Measurements from ENCODE around the gene ZRANB2.

ZRANB2 gene

GRCh38 chr1:71027991-71028390 lies 52.8 kb downstream of the ZRANB2 start:
- no peak for DNase-seq

DNA sequence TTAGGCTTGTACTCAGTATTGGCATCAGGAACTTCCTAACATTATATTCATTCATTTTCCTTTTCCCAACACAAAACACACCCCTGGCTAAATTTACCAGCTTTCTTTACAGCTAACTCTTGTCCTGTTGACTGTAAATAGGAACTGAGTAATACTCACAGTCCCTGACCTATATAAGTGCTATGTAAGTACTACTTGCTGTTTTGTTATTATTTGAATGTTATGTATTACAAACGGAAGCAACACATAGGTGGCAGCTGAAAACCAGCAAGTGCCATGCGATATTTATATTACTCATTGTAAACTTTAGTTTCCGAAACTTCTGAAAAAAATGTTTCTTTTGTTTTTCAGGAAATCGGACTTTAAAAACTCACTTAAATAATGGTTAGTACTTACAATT lies 54.7 kb downstream of the ZRANB2 start:
- no peak for DNase-seq

DNA sequence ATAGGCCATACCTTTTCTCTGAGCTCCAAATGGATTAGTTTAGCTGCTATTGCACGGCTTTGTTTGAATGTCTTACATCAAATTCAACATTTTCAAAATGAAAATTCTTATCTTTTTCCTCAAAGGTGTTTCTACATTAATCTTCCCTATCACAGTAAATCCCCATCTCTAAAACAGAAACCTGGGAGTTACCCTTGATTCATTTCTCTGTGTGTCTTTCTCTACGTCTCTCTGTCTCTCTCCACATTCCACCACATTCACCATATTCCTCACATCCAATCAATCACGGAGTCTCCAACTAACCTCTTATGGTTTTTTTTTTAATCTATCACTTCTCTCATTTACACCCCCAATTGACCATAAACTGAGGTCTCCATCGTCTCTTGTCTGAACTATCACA lies 57.3 kb downstream of the ZRANB2 start:
- DNase-seq, result no peak

DNA sequence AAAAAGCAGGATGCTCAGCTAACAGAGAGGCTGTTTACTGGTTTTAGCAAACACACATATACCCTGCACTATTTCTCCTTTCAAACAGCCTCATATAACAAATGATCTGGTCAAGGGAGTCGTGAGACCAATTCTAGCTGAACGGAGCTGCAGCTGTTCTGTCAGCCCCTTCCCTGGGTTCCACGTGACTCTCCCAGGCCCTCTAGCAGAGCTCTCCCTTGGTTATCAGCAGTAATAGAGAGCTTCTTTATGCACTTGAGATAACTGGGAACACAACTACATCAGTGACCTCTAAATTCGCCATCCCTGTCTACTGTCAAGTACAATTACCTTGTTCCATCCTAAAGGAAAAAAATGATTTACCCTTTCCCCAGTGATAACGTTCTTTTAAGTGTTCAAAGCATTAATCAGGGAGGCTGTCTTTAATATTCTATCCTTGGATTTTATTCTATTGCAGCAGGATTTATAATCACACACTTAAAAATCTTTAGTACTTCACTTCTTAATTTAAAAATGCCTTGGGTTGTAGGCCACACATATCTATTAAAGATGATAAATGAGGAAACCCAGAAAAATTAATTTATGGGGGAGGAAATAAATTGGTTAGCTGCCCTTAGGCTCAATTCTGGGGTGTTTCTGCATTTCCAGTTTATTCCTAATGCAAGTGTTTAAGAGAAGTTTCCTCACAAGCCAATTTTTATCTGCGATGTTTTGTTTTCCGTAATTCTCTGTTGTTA lies 61.4 kb downstream of the ZRANB2 start:
- no peak for DNase-seq

- DNase-seq, result no peak
These were observed 62.0 kb downstream of the ZRANB2 start for GRCh38 chr1:71018791-71019190.

- DNase-seq, result no peak
These were observed 65.1 kb downstream of the ZRANB2 start for GRCh38 chr1:71015745-71016144.

DNA sequence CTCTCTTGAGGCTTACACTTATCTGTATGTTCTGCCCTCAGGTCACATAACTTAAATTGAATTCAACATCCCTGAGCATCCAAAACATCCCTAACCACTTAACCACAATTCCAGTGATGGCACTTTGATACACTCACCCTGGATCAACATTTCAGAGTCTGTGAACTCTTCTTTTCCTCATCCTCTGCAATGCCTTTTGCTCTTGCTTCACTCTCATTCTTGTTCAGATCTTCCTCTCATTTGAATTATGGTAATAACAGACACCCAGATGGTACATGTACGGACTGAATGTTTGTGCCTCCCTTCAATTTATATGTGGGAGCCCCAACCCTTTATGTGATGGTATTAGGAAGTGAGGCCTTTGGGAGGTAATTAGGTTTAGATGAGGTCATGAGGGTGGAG lies 66.7 kb downstream of the ZRANB2 start:
- no peak for DNase-seq

Measured in CD4-positive, alpha-beta T cell treated with Interleukin-12 subunit alpha and Interleukin-12 subunit beta, for 1 hour (primary cell).